Inflammatory macrophage (primary cell): ENCODE data around the gene ZCWPW1.

Source experiments
- DNase-seq, 2 donors: peaks; one replicate each; pipeline ENCODE4 v3.0.0-alpha.2; 2020 to 2022

The ZCWPW1 gene

GRCh38 chr7:100351657-100352058, 76.8 kb downstream of the ZCWPW1 start:
- no peak for DNase-seq
